ENCODE measurements around the gene MRPL19. TPM values are rescaled to one million over a fixed set of nuclear protein-coding genes. Genes with fewer than 3 reads are reported as not detected.
A peak's percentile ranks its signal among the peaks of the same experiment; 100 is the strongest.

The MRPL19 gene
- total RNA-seq, 4 donors from 2014 or later, result 34.8 to 83.9 (median 57.6) TPM

DNA sequence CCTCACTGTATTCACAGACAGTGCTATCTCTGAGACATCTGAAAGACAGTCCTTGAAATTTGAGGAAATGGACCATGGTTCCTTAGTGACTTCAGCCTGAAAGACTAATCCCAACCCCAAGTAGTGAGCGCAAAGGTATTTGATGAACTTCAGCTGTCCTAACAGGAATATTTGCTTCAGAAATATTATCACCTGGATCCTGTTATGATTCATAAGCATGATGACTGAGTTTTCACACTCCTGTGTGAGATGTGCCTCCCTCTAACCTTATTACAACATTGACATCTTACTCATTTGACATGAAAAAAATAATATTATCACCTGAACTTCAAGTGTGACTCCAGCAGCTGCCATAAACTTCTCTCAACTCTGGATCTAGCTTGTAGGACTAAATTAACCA lies 11.6 kb upstream of the MRPL19 start:
- DNase-seq, result no peak
- no peak for TF ChIP-seq POLR2A (IDR thresholded peaks at IDR 0.05)
- no peak overlapping the region for H3K4me3 ChIP-seq (replicated peaks in 1 of 3)
- intact Hi-C loops (cut with DNase I), result no loop called here
- H3K27me3 ChIP-seq, result no peaks in the 10 kb centered on the region
- H3K4me1 ChIP-seq, result peaks cover 25 to 26% of the 10 kb centered on the region in 2 donors
- 0 to 100% methylated on average over 1 of the region's 1 CpG for WGBS, 2 donors
- H3K36me3 ChIP-seq, result no peaks in the 10 kb centered on the region
- H3K9me3 ChIP-seq, result no peaks in the 10 kb centered on the region
- no peak overlapping the region for H3K27ac ChIP-seq

DNA sequence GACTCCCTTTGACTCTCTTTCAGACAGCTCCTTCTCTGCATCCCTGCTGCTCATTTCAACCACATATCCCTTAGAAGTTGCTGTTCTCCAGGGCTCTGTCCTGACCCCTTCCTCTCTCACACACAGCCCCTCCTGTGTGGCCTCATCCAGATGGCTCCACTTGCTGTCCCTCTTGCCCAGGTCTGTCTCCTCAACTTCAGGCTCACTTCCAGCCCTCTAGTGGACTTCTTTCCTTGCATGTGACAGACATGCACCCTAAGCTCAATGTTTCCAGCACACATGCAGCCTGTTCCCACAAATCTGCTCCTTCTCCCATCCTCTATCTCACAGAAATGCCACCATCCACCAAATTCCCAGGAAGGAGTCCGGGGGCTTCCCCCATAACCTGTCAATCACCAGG lies 9.0 kb upstream of the MRPL19 start:
- Histone ChIP-seq H3K9me3 (no peaks in the 10 kb centered on the region), H3K27me3 (no peaks in the 10 kb centered on the region), H3K36me3 (no peaks in the 10 kb centered on the region), H3K4me1 (peaks cover 21 to 22% of the 10 kb centered on the region in 2 donors), H3K27ac (no peak overlapping the region), H3K4me3 (replicated peaks in 1 of 3) (no peak overlapping the region)
- TF ChIP-seq, protein P1, sequence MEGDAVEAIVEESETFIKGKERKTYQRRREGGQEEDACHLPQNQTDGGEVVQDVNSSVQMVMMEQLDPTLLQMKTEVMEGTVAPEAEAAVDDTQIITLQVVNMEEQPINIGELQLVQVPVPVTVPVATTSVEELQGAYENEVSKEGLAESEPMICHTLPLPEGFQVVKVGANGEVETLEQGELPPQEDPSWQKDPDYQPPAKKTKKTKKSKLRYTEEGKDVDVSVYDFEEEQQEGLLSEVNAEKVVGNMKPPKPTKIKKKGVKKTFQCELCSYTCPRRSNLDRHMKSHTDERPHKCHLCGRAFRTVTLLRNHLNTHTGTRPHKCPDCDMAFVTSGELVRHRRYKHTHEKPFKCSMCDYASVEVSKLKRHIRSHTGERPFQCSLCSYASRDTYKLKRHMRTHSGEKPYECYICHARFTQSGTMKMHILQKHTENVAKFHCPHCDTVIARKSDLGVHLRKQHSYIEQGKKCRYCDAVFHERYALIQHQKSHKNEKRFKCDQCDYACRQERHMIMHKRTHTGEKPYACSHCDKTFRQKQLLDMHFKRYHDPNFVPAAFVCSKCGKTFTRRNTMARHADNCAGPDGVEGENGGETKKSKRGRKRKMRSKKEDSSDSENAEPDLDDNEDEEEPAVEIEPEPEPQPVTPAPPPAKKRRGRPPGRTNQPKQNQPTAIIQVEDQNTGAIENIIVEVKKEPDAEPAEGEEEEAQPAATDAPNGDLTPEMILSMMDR (IDR thresholded peaks at IDR 0.05), result no peak
- intact Hi-C loops (cut with DNase I), result no loop called here
- WGBS, 2 donors, result 67 to 75% methylated on average over 1 of the region's 1 CpG
- DNase-seq, result no peak

DNA sequence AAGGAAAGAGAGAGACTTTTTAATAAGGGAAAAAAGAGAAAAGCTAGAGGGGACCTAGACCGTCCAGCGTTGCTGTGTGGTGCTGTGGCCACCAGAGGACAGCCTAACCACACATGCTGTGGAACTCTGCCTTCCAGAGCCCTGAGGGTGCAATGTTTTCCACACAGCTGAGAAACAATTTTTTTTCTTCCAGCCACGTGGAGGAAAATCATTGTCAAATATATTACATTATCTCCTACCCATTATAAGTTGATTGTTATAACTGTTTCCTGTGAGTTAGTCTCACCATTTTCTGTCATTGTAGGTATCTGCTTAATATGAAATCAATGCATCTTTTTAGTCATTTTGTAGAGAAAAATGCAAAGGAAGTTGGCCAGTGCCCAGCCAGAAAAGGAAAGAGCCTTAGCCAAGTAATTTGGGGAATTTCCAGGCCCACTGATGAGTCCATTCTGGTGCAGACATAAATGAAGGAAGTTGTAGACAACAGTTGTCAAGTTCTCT lies 5.9 kb upstream of the MRPL19 start:
- peaks cover 11 to 14% of the 10 kb centered on the region in 2 donors for H3K4me1 ChIP-seq
- no peak overlapping the region for H3K4me3 ChIP-seq (replicated peaks in 1 of 3)
- peak; percentile 73 to 79 for DNase-seq
- no peaks in the 10 kb centered on the region for H3K36me3 ChIP-seq
- peak overlapping the region in 2 of 3 donors; percentile 19 to 70 for H3K27ac ChIP-seq
- 0 to 1% methylated on average over 3 of the region's 3 CpGs for WGBS, 2 donors
- TF ChIP-seq, protein P1 (IDR thresholded peaks at IDR 0.05), result peak; percentile 97 to 99 (median 98)
- TF ChIP-seq POLR2A (IDR thresholded peaks at IDR 0.05), result no peak
- no peaks in the 10 kb centered on the region for H3K9me3 ChIP-seq
- H3K27me3 ChIP-seq, result no peaks in the 10 kb centered on the region
- intact Hi-C loops (cut with DNase I), result no loop called here

DNA sequence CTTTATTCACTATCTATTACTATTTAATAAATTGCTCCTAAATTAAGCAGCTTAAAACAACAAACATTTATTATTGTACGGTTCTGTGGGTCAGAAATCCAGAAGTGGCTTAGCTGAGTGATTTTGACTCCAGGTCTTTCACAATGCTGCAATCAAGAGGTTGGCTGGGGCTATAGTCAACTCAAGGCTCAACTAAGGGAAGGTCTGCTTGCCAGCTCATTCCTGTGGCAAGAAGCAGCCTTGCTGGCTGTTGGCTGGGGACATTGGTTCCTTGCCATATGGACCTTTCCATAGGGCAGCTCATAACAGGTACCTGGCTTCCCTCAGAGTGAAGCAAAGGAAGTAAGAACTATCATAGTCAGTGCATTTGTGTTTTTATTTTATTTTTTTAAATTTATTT lies 5.0 kb upstream of the MRPL19 start:
- peak; percentile 64 to 73 for DNase-seq
- Histone ChIP-seq H3K4me1 (peaks cover 15 to 18% of the 10 kb centered on the region in 2 donors), H3K9me3 (no peaks in the 10 kb centered on the region), H3K36me3 (no peaks in the 10 kb centered on the region), H3K27ac (peak overlapping the region; percentile 16 to 70 (median 39)), H3K27me3 (no peaks in the 10 kb centered on the region), H3K4me3 (replicated peaks in 1 of 3) (no peak overlapping the region)
- intact Hi-C loops (cut with DNase I), result no loop called here
- TF ChIP-seq, protein P1 (IDR thresholded peaks at IDR 0.05), result no peak
- TF ChIP-seq POLR2A (IDR thresholded peaks at IDR 0.05), result no peak
- WGBS, 2 donors, result 31 to 33% methylated on average over 1 of the region's 1 CpG

DNA sequence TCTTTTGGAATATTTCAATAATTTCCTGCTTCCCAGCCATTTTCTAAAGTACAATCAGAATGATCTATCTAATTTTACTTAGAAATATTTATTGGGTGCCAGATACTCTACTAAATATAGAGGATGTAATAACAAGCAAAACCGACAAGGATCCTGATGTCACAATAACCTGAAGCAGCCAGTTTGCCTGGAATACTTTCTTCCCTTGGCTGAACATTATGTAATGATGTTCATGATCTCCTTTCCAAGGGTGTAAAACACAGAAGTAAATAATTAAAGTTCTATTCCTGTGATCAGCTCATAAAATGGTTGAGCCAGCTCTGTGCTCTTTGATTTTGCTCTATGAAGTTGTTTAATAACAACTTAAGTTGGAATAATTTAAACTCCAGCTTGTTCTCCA lies 2.6 kb upstream of the MRPL19 start:
- H3K27ac ChIP-seq, result no peak overlapping the region

More for the DNA sequence above, 2.6 kb upstream of the MRPL19 start:
- no peak for DNase-seq
- TF ChIP-seq POLR2A (IDR thresholded peaks at IDR 0.05), result no peak
- TF ChIP-seq, protein P1 (IDR thresholded peaks at IDR 0.05), result no peak
- H3K36me3 ChIP-seq, result no peaks in the 10 kb centered on the region
- H3K27me3 ChIP-seq, result no peaks in the 10 kb centered on the region
- H3K4me3 ChIP-seq (replicated peaks in 1 of 3), result no peak overlapping the region
- no peaks in the 10 kb centered on the region for H3K9me3 ChIP-seq
- 74 to 75% methylated on average over 1 of the region's 1 CpG for WGBS, 2 donors
- H3K4me1 ChIP-seq, result peaks cover 15 to 28% of the 10 kb centered on the region in 2 donors
- intact Hi-C loops (cut with DNase I), result no loop called here

Measured in thyroid gland (tissue), 4 donors.